ENCODE results near the gene TMEM156.

TMEM156 gene, protein sequence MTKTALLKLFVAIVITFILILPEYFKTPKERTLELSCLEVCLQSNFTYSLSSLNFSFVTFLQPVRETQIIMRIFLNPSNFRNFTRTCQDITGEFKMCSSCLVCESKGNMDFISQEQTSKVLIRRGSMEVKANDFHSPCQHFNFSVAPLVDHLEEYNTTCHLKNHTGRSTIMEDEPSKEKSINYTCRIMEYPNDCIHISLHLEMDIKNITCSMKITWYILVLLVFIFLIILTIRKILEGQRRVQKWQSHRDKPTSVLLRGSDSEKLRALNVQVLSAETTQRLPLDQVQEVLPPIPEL

DNA sequence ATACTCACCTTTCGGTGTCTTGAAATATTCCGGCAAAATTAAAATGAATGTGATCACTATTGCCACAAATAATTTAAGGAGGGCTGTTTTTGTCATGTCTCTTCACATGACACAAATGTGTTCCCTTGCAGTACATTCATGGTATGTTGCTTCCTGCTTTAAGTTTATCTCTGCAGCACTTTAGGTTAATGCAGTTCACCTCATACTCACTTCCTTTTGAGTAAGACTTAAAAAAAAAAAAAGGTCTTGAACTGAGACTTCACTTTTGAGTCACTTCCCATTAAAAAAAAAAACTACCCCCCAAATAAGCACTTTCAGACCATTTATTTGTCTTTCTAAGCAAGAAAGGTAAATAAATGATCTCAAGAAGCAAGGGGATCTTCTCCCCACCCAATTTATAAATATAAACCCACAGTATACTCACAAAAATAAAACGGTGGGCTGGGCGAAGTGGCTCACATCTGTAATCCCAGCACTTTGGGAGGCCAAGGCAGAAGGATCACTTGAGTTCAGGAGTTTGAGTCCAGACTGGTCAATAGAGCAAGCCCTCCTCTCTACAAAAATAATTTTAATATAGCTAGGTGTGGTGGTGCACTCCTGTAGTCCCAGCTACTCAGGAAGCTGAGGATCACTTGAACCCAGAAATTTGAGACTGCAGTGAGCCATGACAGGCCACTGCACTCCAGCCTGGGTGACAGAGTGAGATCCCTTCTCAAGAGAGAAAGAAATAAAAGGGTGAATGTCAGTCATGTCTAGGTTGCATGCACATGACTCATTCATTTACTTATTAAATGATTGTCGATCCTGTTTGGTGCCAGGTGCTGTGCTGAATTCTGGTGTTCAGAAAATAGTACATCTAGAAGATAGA, at the start of gene TMEM156:
TMEM156 (minus strand) TSS at position 192 of the 868 bp plus-strand sequence; CDS start at position 96, 96 bp downstream.
- DNase-seq: peak; percentile 75

GRCh38 chr4:39078829-39079228, 46.6 kb upstream of the TMEM156 start:
- DNase-seq: no peak

DNA sequence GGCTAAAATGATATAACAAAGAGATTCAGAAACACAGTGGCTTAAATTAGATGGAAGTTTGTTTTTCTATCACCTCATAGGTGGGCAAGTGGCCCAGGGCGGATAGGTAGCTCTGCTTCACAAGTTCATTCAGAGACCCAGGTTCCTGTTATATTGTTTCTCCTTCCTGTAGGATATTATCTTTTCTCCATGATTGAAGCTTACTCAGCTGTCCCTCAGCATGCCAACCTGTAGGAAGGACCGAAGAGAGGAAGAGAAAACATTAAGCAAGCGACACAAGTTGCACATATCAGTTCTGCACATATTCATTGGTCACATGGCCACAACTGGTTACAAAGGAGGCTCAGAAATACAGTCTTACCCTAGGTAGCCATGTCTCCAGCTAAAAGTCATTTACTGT, 36.7 kb upstream of the TMEM156 start:
- peak; percentile 67 for DNase-seq

GRCh38 chr4:39067451-39067850, 35.2 kb upstream of the TMEM156 start:
- DNase-seq: no peak

DNA sequence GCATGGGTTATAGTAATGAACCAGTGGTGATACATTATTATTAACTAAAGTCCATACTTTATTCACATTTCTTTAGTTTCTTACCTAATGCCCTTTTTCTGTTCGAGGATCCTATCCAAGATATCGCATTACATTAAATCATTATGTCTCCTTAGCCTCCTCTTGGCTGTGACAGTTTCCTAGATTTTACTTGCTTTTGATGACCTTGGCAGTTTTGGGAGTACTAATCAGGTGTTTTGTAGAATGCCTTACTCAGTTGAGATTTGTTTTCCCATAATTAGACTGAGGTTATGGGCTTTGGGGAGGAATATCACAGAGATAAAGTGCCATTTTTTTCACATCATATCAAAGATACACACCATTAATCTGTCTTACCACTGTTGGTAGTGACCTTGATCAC, 34.8 kb upstream of the TMEM156 start:
- DNase-seq: no peak

- DNase-seq: no peak
Measured at GRCh38 chr4:39066371-39066770, 34.2 kb upstream of the TMEM156 start.

GRCh38 chr4:39063430-39063829, 31.2 kb upstream of the TMEM156 start:
- no peak for DNase-seq

DNA sequence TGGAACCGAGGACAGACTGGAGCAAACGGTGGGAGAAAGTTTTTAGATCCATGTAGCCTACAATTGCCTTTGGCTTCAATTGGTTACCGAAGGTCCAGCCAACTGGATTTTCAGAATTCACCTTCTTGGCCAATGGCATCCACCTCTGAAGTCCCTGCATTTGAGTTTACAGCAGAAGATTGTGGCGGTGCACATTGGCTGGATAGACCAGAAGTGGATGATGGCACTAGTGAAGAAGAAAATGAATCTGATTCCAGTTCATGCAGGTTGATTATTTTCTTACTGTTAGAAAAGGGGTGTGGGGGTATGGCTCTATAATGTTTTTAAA, 30.5 kb upstream of the TMEM156 start:
- DNase-seq: no peak

DNA sequence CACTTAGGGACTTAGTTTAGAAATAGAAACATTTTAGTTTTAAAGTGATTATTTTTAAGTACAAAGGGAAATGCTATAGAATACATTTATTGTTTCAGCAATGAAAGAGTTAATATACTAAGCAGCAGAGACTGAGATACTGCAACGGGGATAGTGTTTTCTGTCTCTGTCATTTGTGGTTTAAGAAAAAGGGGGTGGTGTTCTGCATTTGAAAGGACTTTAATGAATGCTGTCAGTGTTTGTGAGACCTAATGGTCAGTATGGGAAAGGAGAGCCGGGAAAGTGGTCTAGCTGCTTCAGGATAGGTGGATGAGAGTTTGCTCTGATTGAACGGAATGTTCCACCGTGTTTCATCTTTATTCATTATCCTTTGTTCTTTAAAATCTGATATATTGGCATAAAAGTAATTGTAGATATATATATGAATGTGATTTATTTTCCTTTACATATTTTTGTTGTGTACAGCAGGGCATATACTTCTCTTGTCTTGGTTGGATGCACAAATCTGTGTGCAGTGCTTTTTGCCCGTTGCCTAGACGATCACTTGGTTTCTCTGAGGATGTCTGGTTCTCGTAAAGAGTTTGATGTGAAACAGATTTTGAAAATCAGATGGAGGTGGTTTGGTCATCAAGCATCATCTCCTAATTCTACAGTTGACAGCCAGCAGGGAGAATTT, 30.0 kb upstream of the TMEM156 start, which contains the start of gene KLHL5:
KLHL5 (plus strand) TSS at position 139 of the 676 bp plus-strand sequence; CDS start at position 560, 421 bp downstream.
- DNase-seq: no peak

GRCh38 chr4:39061457-39061856, 29.2 kb upstream of the TMEM156 start:
- no peak for DNase-seq

GRCh38 chr4:39056023-39056422, 23.8 kb upstream of the TMEM156 start:
- no peak for DNase-seq

DNA sequence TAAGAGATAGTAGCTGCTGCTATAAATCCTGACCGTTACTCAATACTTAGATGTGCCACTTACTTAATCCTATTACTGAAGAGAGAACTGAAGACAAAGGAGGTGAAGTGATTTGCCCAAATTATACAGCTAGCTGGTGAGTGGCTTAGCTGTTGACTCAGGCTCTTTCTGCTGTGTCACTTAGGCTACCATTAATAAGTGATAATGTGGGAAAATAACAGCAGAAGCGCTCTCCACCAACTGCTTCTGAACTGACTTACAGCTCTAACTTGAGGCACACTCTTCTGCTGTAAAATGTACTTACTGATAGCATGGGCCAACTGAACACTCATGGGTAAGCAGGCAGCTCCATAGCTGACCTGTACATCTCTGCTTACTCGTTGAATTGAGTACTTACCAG, 22.3 kb upstream of the TMEM156 start:
- DNase-seq: no peak

DNA sequence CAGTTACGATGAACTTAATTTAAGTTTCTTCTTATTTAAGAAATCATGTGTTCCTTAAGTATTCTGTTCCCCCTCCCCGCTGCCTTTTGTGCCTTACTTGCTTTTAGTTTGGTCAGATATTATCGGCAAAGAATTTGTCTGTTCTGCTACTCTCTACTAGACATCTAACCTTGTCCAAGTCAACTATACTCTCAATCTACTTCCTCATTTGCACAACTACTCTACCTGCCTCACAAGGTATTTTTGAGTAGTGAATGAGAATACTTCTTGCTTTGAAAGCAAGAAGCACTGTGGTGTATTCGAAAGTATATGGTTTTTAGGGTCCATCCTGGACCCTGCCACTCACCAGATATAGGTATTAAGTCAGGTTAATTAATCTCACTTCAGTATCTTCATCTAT, 21.8 kb upstream of the TMEM156 start:
- no peak for DNase-seq

GRCh38 chr4:39051492-39051891, 19.3 kb upstream of the TMEM156 start:
- no peak for DNase-seq

GRCh38 chr4:39050590-39050989, 18.4 kb upstream of the TMEM156 start:
- no peak for DNase-seq

DNA sequence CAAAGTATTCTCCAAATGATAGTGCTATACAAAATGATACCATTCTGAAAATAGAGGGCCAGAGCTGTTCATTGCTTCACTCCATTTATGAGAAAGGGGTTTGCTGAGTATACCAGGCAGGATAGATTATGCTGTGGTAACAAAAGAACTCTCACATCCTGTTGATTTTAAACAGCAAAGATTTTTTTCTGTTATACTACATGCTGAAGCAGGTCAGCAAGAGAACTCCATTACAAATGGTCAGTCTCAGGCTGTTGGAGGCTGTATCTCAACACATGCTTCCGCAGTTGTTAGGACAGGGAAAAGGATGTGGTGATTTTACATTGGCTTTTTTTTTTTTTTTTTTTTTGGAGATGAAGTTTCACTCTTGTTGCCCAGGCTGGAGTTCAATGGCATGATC, 16.1 kb upstream of the TMEM156 start:
- peak; percentile 62 for DNase-seq

GRCh38 chr4:39047681-39048080, 15.5 kb upstream of the TMEM156 start:
- no peak for DNase-seq

DNA sequence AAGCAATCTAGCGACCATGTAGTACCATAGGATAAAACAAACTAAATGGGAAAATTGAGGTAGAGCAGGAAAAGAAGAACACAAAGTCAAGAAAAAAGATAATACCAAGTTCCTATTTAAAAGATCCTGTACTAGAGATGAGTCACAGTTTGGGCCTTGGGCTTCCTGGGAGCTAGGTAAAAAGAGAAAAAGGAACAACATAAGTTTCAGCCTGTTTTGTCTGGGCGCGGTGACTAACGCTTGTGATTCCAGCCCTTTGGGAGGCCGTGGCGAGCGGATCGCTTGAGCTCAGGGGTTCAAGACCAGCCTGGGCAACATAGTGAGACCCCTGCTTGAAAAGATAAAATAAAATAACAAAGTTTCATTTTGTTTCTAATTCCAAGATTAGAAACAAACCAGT, 14.0 kb upstream of the TMEM156 start:
- DNase-seq: peak; percentile 85

- peak; percentile 49 for DNase-seq
Measured at GRCh38 chr4:39045827-39046221, 13.6 kb upstream of the TMEM156 start.

- DNase-seq: peak; percentile 56
Measured at GRCh38 chr4:39044956-39045826, 13.0 kb upstream of the TMEM156 start.

GRCh38 chr4:39044364-39044955, 12.3 kb upstream of the TMEM156 start:
- peak; percentile 99 for DNase-seq

GRCh38 chr4:39043861-39044363, 11.7 kb upstream of the TMEM156 start:
- DNase-seq: peak; percentile 69
